GM18861 (cell line): ENCODE data around the gene PTPRK.

Source experiments
- ATAC-seq: cut with Tn5 transposase; IDR thresholded peaks from one replicate; pipeline ENCODE4 v1.9.1; 2021; ENCODE audit not compliant: unreplicated experiment

The PTPRK gene

GRCh38 chr6:128395596-128395995, 124.8 kb downstream of the PTPRK start:
- no peak for ATAC-seq

GRCh38 chr6:128395188-128395587, 125.2 kb downstream of the PTPRK start:
- ATAC-seq, result no peak

- ATAC-seq, result no peak
Measured at GRCh38 chr6:128394167-128394566, 126.2 kb downstream of the PTPRK start.

GRCh38 chr6:128389820-128390534, 130.4 kb downstream of the PTPRK start:
- ATAC-seq, result no peak

GRCh38 chr6:128388380-128388779, 132.0 kb downstream of the PTPRK start:
- ATAC-seq, result no peak

DNA sequence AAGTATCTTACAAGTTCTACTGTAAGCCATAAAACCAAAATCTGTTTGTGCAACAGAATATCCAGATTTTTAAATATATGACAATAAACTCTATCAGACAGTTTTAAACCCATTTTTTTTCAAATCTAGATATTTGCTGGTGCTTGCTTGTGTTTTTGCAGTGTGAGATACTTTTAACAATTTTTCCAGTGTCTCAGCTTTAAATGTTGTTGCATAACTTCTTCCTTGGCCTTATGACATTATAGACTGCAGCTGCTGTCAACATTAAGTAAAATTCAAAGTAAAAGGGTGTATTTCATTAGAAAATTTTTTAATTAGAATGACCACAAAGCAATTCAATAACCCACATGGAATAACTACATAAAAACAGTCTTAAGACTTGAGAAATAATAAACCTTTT, 139.5 kb downstream of the PTPRK start:
- no peak for ATAC-seq

- ATAC-seq, result no peak
Measured at GRCh38 chr6:128379577-128379976, 140.8 kb downstream of the PTPRK start.

DNA sequence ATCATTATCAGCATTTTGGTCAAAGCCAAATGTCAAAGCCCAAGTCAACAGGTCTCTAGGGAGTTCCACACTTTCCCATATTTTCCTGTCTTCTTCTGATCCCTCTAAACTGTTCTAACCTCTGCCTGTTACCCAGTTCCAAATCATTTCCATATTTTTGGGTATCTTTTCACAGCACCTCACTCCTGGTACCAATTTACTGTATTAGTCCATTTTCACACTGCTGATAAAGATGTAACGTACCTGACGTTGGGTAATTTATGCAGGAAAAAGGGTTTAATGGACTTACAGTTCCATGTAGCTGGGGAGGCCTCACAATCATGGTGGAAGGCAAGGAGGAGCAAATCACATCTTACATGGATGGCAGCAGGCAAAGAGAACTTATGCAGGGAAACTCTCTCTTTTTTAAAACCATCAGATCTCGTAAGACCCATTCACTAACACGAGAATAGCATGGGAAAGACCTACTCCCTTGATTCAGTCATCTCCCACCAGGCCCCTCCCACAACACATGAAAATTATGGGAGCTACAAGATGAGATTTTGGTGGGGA, 143.4 kb downstream of the PTPRK start:
- ATAC-seq, result no peak

DNA sequence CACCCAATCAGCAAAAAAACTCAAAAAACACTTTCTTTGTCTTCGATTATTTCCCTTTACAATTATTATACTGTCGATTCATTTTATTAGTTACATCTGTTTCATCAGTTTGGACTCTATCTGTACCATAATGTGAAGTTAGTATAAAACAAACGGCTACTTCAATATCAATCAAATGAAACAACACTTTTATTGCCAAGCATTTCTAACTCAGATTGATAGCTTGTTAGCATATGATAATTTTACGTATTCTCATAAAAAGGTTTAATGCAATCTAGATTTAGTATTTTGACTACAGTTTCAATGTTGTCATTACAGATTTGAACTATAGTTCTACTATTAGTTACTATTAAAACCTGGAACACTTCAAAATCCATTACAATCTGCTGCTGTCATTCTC, 149.3 kb downstream of the PTPRK start:
- ATAC-seq, result no peak

GRCh38 chr6:128370072-128370471, 150.3 kb downstream of the PTPRK start:
- ATAC-seq, result no peak

- ATAC-seq, result no peak
Measured at GRCh38 chr6:128368213-128368944, 152.0 kb downstream of the PTPRK start.

GRCh38 chr6:128367437-128367836, 153.0 kb downstream of the PTPRK start:
- ATAC-seq, result no peak

DNA sequence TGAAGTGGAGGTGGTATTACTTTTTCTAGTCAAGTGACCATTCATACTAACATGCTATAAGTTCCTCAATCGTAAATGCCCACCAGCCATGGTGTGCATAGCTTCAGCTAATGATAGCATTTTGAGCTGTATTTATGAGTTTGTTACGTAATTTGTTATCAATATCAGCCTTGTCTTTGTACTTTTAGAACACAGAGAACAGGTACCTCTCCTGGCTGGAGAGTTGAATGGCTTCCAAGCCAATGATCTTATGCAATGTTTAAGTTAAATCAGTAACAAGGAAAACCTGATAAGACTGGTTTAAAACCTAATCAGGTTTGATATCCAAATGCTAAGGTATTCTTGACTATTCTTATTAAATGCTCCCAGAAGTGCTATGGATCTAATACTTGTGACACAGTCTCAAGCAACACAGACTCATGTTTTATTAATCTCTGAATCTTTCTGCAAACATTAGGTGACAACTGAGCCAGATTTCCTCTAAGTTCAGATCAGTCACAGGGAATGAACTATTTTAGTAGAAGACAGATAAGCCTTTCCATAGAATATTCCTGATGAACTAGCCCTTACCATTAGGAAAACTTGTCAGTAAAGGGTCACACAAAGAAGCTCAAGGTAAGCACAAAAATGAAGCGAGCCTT, 154.8 kb downstream of the PTPRK start:
- ATAC-seq, result no peak

DNA sequence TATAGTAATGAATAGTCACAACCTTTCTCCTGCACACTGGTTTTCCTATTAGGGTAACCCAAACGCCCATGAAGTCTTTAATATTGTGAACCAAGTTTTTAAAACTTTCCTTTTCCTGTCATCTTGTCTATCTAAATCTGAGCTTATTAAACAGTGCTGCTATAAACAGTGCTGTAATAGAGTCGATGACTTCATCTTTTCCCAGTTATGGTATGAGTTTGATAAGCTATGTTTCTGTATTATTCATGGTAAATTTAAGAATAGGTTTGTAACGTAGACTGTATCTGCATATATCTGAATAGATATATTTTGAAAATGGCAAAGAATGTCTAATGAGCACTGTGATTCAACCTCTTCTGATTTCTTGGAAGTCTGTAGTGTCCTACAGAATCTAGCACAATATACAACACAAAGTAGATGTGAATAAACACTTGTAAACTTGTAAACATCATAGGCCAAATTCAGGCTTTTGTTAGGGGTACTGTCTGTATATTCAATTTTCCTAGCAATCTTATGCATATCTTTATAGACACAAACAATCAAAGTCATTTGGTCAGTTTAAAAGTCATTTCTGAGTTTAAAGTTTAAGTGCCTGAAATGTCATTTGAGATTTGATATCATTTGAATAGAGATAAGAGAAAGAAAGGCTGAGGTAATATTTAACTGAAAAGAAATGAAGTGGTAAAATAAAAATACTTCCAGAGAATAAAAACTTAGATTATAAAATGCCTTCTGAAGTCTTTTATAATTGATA, 155.5 kb downstream of the PTPRK start:
- ATAC-seq, result no peak

- ATAC-seq, result no peak
Measured at GRCh38 chr6:128363020-128363813, 157.2 kb downstream of the PTPRK start.

GRCh38 chr6:128361378-128361777, 159.0 kb downstream of the PTPRK start:
- ATAC-seq, result no peak

- ATAC-seq, result no peak
Measured at GRCh38 chr6:128358244-128358776, 162.1 kb downstream of the PTPRK start.

- no peak for ATAC-seq
Measured at GRCh38 chr6:128357392-128358130, 162.8 kb downstream of the PTPRK start.

- no peak for ATAC-seq
Measured at GRCh38 chr6:128352366-128352765, 168.0 kb downstream of the PTPRK start.

GRCh38 chr6:128351255-128351514, 169.2 kb downstream of the PTPRK start:
- no peak for ATAC-seq
